GM18507 (cell line): ENCODE data around the gene CEP97.
"Not testable (repeated sequence)": the region's sequence is repeated elsewhere in the genome, so short reads cannot be mapped to it uniquely, and the experiment has no call there.

Experiments used
- DNase-seq: peaks from one replicate; pipeline ENCODE4 v3.0.0; 2011; ENCODE audit warnings: low read depth; ENCODE audit not compliant: insufficient read length; ENCODE audit errors: extremely low spot score
- FAIRE-seq: peaks from 2 replicates; lab custom pipeline; 2011; peaks lifted over from hg19 to GRCh38; lab: Jason Lieb, UNC

The CEP97 gene

GRCh38 chr3:101745934-101746333, 21.5 kb downstream of the CEP97 start:
- DNase-seq, FAIRE-seq: not testable (repeated sequence)

GRCh38 chr3:101753386-101754113, 29.1 kb downstream of the CEP97 start:
- FAIRE-seq, DNase-seq: not testable (repeated sequence)

GRCh38 chr3:101758224-101758623, 33.8 kb downstream of the CEP97 start:
- FAIRE-seq: no peak

GRCh38 chr3:101762041-101762646, 37.7 kb downstream of the CEP97 start:
- FAIRE-seq: no peak
- DNase-seq: no peak

More at GRCh38 chr3:101758224-101758623, 33.8 kb downstream of the CEP97 start:
- DNase-seq: no peak

- peak; percentile 5 for FAIRE-seq
- not testable (repeated sequence) for DNase-seq
Measured at GRCh38 chr3:101777745-101778281, 53.4 kb downstream of the CEP97 start.

- FAIRE-seq (no peak), DNase-seq (no peak)
Measured at GRCh38 chr3:101778385-101779046, 54.1 kb downstream of the CEP97 start.

GRCh38 chr3:101779047-101779821, 54.8 kb downstream of the CEP97 start, which contains the start of gene NXPE3:
Gene NXPE3, plus strand, starts transcription at chr3:101779211. Its CDS starts 6,386 bp downstream, at chr3:101785597.
- peak; percentile 80 for FAIRE-seq

GRCh38 chr3:101779822-101780381, 55.5 kb downstream of the CEP97 start:
- DNase-seq: no peak
- no peak for FAIRE-seq

More at GRCh38 chr3:101779047-101779821, 54.8 kb downstream of the CEP97 start, which contains the start of gene NXPE3:
- DNase-seq: peak; percentile 73

GRCh38 chr3:101780661-101781060, 56.2 kb downstream of the CEP97 start:
- FAIRE-seq: no peak
- no peak for DNase-seq

- DNase-seq (no peak), FAIRE-seq (no peak)
Measured at GRCh38 chr3:101781166-101781565, 56.8 kb downstream of the CEP97 start.

- no peak for DNase-seq
- no peak for FAIRE-seq
Measured at GRCh38 chr3:101784855-101785613, 60.6 kb downstream of the CEP97 start.

- DNase-seq (no peak), FAIRE-seq (peak; percentile 99)
Measured at GRCh38 chr3:101791778-101792177, 67.4 kb downstream of the CEP97 start.

- FAIRE-seq (no peak), DNase-seq (no peak)
Measured at GRCh38 chr3:101796077-101796680, 71.8 kb downstream of the CEP97 start.

- DNase-seq (no peak), FAIRE-seq (no peak)
Measured at GRCh38 chr3:101801174-101801573, 76.8 kb downstream of the CEP97 start.

GRCh38 chr3:101802179-101802578, 77.8 kb downstream of the CEP97 start:
- DNase-seq (no peak), FAIRE-seq (no peak)

GRCh38 chr3:101803173-101803782, 78.9 kb downstream of the CEP97 start:
- DNase-seq: no peak
- FAIRE-seq: peak; percentile 87

- DNase-seq: no peak
- FAIRE-seq: no peak
Measured at GRCh38 chr3:101803939-101804338, 79.5 kb downstream of the CEP97 start.

GRCh38 chr3:101806491-101806890, 82.1 kb downstream of the CEP97 start:
- DNase-seq: no peak
- FAIRE-seq: no peak
